OCI-LY3 (cell line): ENCODE data around the gene FSTL5.

ENCODE experiments used
- H2AFZ ChIP-seq: fragments of 200-600, 300-600 bp; shearing (Covaris generic); 2 replicates; pipeline ENCODE4 v1.6.0; 2014; ENCODE audit warnings: antibody characterized with exemption, low read depth, low read length
- H3K27ac ChIP-seq: fragments of 200-600, 300-600 bp; sonication (generic); 2 replicates; pipeline ENCODE4 v1.5.1; 2014; ENCODE audit warnings: mild to moderate bottlenecking, low read length, moderate library complexity, mixed read lengths
- H3K27me3 ChIP-seq: fragments of 200-600, 300-600 bp; sonication (generic); 2 replicates; pipeline ENCODE4 v1.6.1; 2014; ENCODE audit warnings: low read depth, low read length, mixed read lengths
- H3K36me3 ChIP-seq: fragments of 200-600, 300-600 bp; sonication (generic); replicated peaks from 2 replicates; pipeline ENCODE3; 2014; ENCODE audit warnings: low read depth, low read length, mixed read lengths
- H3K4me1 ChIP-seq: fragments of 300-600, 200-600 bp; sonication (generic); 2 replicates; pipeline ENCODE4 v1.6.1; 2014; ENCODE audit warnings: low read length, mixed read lengths
- H3K4me2 ChIP-seq: fragments of 200-600, 300-600 bp; sonication (generic); 2 replicates; pipeline ENCODE4 v1.6.1; 2014; ENCODE audit warnings: low read length, mixed read lengths
- H3K4me3 ChIP-seq: fragments of 300-600, 200-600 bp; sonication (generic); 2 replicates; pipeline ENCODE4 v1.5.1; 2014; ENCODE audit warnings: antibody characterized with exemption, mild to moderate bottlenecking, low read length, moderate library complexity
- H3K79me2 ChIP-seq: fragments of 300-600, 200-600 bp; shearing (Covaris generic); 2 replicates; pipeline ENCODE4 v1.6.1; 2014; ENCODE audit warnings: mild to moderate bottlenecking, low read length, mixed read lengths
- H3K9ac ChIP-seq: fragments of 300-600, 200-600 bp; shearing (Covaris generic); 2 replicates; pipeline ENCODE4 v1.6.0; 2014; ENCODE audit warnings: mild to moderate bottlenecking, low read length, moderate library complexity
- H3K9me3 ChIP-seq: fragments of 200-600, 300-600 bp; shearing (Covaris generic); 2 replicates; pipeline ENCODE4 v1.6.1; 2014; ENCODE audit warnings: low read length, mixed read lengths; ENCODE audit not compliant: insufficient read depth
- H4K20me1 ChIP-seq: fragments of 200-600, 300-600 bp; sonication (generic); 2 replicates; pipeline ENCODE4 v1.6.1; 2016; ENCODE audit warnings: low read length, mixed read lengths; ENCODE audit not compliant: insufficient read depth
- CTCF ChIP-seq: fragments of 200-600, 300-600 bp; sonication (generic); IDR thresholded peaks from 2 replicates; pipeline ENCODE4 v1.5.1; 2014; ENCODE audit warnings: antibody characterized with exemption, low read length, low read depth
- EZH2phosphoT487 ChIP-seq: fragments of 200-600 bp; shearing (Covaris generic); IDR thresholded peaks from 2 replicates; pipeline ENCODE4 v1.6.1; 2018; ENCODE audit warnings: antibody characterized with exemption, mixed run types, low read depth

FSTL5 gene

GRCh38 chr4:161585011-161585410, 578.8 kb downstream of the FSTL5 start:
- no peaks in the 10 kb centered on the region for H3K36me3 ChIP-seq
- H3K4me1 ChIP-seq = no peaks in the 10 kb centered on the region; the same call in 1 of the 2 replicates
- H3K9me3 ChIP-seq = no peaks in the 10 kb centered on the region
- H3K4me3 ChIP-seq = no peak overlapping the region
- TF ChIP-seq CTCF (no peak), EZH2phosphoT487 (no peak)
- H3K9ac ChIP-seq = no peak overlapping the region
- H2AFZ ChIP-seq = no peak overlapping the region
- H3K27ac ChIP-seq = no peak overlapping the region
- H3K27me3 ChIP-seq = no peaks in the 10 kb centered on the region
- no peaks in the 10 kb centered on the region for H4K20me1 ChIP-seq
- H3K4me2 ChIP-seq = no peak overlapping the region
- H3K79me2 ChIP-seq = no peaks in the 10 kb centered on the region

DNA sequence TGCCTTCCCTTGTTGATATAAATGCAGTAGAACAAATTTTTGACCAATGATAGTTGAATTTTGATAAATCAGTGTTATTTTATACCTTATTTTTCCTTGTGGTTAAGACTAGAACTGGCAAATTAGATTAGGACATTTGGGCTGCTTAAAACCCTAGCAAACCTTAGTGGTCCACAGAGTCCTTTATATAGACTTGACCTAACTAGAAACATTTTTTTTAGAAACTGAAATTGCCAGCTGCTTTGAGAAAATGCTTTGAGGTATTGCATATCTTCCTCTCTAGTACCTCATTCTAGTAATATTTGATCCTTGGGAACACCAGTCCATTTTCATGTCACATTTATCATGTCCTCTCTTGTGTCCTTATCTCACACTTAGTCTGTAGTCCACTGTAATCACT, 580.3 kb downstream of the FSTL5 start:
- no peaks in the 10 kb centered on the region for H3K79me2 ChIP-seq
- H3K4me1 ChIP-seq = no peaks in the 10 kb centered on the region; the same call in 1 of the 2 replicates
- no peak overlapping the region for H3K4me2 ChIP-seq
- H3K4me3 ChIP-seq = no peak overlapping the region
- no peak for TF ChIP-seq EZH2phosphoT487
- no peak for TF ChIP-seq CTCF
- no peak overlapping the region for H3K9ac ChIP-seq
- no peak overlapping the region for H3K27ac ChIP-seq
- no peaks in the 10 kb centered on the region for H4K20me1 ChIP-seq
- H3K36me3 ChIP-seq = no peaks in the 10 kb centered on the region
- no peak overlapping the region for H2AFZ ChIP-seq
- no peaks in the 10 kb centered on the region for H3K9me3 ChIP-seq
- no peaks in the 10 kb centered on the region for H3K27me3 ChIP-seq

- Histone ChIP-seq H3K27me3 (no peaks in the 10 kb centered on the region), H4K20me1 (no peaks in the 10 kb centered on the region), H3K36me3 (no peaks in the 10 kb centered on the region), H3K9ac (no peak overlapping the region), H3K27ac (no peak overlapping the region), H3K9me3 (no peaks in the 10 kb centered on the region), H3K4me2 (no peak overlapping the region), H3K79me2 (no peaks in the 10 kb centered on the region), H3K4me1 (no peaks in the 10 kb centered on the region; the same call in 1 of the 2 replicates), H2AFZ (no peak overlapping the region; the same call in 1 of the 2 replicates), H3K4me3 (no peak overlapping the region)
- TF ChIP-seq EZH2phosphoT487 (no peak), CTCF (no peak)
Observed at GRCh38 chr4:161581262-161582230, 582.3 kb downstream of the FSTL5 start.

DNA sequence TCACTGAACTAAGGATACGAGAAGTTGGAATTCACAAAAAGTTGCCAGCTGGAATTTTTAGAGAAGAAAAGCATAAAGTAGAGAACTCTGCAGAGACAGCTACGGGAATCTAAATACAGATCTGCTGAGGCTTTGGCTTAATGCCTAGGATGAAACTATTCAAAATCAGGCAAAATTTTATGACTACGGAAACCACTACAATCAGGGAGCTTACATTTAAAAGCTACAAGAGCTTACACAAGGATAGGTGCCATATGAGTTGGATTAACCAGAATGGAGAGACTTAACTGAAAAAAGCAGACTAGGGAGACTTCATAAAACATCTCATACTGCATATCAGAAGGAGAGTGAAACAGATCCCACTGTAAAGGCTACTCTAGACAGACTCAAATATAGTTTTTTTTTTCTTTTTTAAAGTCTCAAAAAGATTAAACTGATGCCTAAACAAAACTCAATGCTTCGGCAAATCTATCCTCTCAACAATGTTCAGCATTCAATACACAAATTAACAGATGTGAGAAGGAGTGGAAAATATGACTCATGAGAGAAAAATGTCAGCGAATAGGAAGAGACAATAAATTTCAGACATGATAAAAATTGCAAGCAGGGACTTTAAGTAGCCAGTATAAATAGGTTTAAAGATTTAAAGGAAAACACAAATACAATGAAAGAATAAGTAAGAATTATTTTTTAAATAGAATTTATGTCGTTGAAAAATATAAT, 586.1 kb downstream of the FSTL5 start:
- Histone ChIP-seq H3K36me3 (no peaks in the 10 kb centered on the region), H3K27ac (no peak overlapping the region), H3K27me3 (no peaks in the 10 kb centered on the region), H3K4me2 (no peak overlapping the region), H3K4me1 (peaks cover 5% of the 10 kb centered on the region; the same call in 1 of the 2 replicates), H2AFZ (no peak overlapping the region), H3K9me3 (no peaks in the 10 kb centered on the region), H3K79me2 (no peaks in the 10 kb centered on the region), H3K9ac (no peak overlapping the region), H3K4me3 (no peak overlapping the region), H4K20me1 (no peaks in the 10 kb centered on the region)
- no peak for TF ChIP-seq CTCF
- TF ChIP-seq EZH2phosphoT487 = no peak
